ENCODE data around the gene SLC25A40.
"Not testable (repeated sequence)": the region's sequence is repeated elsewhere in the genome, so short reads cannot be mapped to it uniquely, and the experiment has no call there.

The SLC25A40 gene

DNA sequence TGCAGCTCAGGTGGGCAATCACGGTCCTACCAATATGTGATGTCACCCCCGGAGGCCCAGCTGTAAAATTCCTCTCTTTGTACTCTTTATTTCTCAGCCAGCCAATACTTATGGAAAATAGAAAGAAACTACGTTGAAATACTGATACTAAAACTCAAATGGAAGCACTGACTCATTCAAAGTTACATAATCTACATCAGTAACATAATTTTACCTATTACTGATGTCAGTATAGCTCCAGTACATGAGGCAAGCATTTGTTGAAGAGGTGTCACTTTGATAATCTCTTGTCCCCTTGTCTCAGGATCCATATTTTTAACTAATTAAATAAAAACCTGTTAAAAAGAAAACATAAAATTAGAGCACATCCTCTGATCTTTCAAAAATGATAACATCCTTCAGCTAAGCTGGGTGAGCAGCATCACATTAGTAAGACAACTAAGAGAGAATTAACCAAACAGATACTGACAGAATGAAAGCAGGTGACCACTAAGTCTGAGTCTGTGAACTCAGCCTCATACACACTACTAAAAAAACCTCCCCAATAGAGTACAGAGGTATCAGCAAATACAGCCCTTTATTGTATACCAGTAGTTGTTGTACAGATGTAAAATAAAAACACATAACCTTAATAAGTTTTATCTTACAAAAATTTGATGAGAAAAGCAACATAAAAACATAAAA, 17.6 kb downstream of the SLC25A40 start:
- TF ChIP-seq, protein P1, sequence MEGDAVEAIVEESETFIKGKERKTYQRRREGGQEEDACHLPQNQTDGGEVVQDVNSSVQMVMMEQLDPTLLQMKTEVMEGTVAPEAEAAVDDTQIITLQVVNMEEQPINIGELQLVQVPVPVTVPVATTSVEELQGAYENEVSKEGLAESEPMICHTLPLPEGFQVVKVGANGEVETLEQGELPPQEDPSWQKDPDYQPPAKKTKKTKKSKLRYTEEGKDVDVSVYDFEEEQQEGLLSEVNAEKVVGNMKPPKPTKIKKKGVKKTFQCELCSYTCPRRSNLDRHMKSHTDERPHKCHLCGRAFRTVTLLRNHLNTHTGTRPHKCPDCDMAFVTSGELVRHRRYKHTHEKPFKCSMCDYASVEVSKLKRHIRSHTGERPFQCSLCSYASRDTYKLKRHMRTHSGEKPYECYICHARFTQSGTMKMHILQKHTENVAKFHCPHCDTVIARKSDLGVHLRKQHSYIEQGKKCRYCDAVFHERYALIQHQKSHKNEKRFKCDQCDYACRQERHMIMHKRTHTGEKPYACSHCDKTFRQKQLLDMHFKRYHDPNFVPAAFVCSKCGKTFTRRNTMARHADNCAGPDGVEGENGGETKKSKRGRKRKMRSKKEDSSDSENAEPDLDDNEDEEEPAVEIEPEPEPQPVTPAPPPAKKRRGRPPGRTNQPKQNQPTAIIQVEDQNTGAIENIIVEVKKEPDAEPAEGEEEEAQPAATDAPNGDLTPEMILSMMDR (IDR thresholded peaks at IDR 0.05; ENCODE audit: low read depth, low read length), result no peak
- no peak for DNase-seq (ENCODE audit: extremely low read depth, low read depth)

DNA sequence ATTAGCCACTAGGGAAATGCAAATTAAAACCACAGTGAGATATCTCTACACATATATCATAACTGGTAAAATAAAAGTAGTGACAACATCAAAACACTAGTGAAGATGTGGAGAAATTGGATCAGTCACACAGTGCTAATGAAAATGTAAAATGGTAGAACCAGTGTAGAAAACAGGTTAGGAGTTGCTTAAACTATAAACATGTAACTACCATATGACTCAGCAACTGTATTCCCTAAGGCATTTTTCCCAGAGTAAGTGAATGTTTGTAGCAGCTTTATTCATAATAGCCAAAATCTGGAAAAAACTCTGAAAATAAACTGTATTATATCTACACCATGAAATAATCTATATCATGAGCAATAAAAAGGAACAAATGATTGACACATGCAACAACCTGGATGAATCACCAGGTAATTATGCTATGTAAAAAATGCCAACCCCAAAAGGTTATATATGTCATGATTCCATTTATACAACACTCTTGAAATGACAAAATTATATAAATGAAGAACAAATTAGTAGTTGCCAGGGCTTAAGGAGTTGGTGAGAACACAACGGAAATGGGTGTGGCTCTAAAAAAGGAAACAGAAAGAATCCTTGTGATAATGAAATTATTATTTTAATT, 22.8 kb downstream of the SLC25A40 start:
- TF ChIP-seq, protein P1 (IDR thresholded peaks at IDR 0.05; ENCODE audit: low read depth, low read length), result no peak
- no peak for DNase-seq (ENCODE audit: extremely low read depth, low read depth)

DNA sequence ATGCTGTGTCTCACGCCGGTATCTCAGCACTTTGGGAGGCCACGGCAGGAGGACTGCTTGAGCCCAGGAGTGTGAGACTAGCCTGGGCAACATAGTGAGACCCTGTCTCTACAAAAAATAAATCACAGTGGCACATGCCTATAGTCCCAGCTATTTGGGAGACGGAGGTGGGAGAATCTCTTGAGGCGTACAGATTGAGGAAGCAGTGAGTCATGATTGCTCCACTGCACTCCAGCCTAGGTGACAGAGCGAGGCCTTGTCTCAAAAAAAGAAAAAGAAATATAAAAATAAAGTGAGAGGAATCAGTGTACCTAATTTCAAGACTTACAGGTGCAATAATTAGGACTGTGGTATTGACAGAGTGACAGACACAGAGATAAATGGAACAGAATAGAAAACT, 23.9 kb downstream of the SLC25A40 start:
- TF ChIP-seq, protein P1 (IDR thresholded peaks at IDR 0.05; ENCODE audit: low read depth, low read length), result no peak
- no peak for DNase-seq (ENCODE audit: extremely low read depth, low read depth)

DNA sequence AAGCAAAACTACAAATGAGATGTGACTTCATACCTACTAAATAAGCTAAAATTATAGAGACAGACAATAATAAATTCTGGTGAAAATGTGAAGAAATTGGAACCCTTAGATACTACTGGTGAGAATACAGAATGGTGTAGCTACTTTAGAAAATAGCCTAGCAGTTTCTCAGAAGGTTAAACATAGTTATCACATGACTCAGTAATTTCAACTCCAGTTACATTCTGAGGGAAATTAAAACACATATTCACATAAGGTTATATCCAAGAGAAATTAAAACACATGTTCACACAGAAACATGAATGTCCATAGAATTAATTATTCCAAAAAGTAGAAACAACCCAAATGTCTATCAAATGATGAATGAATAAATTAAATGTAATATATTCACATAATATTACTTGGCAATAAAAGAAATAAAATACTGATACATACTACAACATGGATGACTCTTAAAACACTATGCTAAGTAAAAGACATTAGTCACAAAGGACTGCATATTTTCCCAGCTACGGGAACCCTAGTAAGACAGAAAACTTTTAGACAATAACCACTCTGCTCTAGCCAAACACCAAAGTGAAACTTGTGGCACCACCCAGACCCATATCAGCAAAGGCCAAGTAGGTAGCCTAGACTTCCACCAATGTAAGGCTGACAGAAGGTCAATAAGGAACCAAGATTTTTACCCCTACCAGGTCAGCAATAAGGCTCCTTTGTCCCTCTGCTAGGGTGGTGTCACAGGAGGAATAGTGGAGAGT, 25.1 kb downstream of the SLC25A40 start:
- DNase-seq (ENCODE audit: extremely low read depth, low read depth), result no peak
- TF ChIP-seq, protein P1 (IDR thresholded peaks at IDR 0.05; ENCODE audit: low read depth, low read length), result no peak

DNA sequence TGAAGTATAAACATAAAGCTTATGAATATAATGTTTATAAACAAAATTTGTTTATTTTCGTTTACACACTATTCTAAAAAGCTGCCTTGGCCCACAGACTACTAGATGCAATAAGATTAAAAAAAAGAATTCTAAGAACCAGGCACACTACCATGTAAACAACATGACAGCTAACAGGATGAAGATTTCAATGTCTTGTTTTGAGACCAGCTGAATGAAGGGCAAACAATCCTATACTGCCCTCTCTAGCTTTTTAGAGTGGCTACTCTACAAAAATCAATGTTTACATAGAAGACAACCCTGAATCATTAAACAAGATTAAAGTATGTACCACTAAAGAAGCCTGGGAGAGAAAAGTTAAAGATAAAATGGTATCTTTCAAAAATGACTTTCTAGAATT, 38.6 kb downstream of the SLC25A40 start:
- no peak for DNase-seq (ENCODE audit: extremely low read depth, low read depth)

DNA sequence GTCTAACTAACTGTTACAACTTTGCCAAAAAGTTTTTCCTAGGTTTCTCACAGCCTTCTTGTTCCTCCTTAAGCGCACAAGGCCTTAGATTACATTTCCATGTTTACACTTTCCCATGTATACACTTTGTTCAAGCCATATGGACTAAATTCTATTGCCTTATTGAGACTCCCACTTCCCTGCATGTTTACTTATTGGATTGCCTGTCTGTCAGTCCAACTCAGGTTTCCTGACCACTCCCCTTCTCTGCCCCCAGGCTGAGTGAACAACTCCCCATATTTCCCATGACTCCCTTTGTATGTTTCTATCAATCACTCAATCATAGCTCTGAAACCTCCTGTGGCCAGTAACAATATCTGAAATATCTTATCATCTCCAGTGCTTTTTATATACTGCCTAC, 43.0 kb downstream of the SLC25A40 start:
- no peak for DNase-seq (ENCODE audit: extremely low read depth, low read depth)
- TF ChIP-seq, protein P1 (IDR thresholded peaks at IDR 0.05; ENCODE audit: low read depth, low read length), result no peak

More for the DNA sequence above, 38.6 kb downstream of the SLC25A40 start:
- TF ChIP-seq, protein P1 (IDR thresholded peaks at IDR 0.05; ENCODE audit: low read depth, low read length), result no peak

DNA sequence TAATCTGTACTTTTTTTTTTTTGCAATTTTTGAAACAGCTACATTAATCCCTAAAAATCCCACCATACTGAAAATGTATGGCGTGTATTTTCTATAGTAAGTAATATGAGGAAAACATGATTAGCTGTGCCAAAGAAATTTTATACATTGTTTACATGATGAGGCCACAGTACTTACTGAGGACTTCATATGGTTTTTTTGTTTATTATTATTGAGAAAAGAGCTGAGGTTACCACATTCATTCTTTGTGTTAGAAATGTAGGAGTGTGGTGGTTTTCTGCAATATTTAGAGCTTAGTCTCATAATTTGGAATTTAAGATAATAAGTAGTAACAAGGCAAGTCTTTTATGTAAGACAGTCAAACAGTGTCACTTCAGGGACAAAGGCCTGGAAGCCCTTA, 45.1 kb downstream of the SLC25A40 start:
- TF ChIP-seq, protein P1 (IDR thresholded peaks at IDR 0.05; ENCODE audit: low read depth, low read length), result no peak
- DNase-seq (ENCODE audit: extremely low read depth, low read depth), result no peak

DNA sequence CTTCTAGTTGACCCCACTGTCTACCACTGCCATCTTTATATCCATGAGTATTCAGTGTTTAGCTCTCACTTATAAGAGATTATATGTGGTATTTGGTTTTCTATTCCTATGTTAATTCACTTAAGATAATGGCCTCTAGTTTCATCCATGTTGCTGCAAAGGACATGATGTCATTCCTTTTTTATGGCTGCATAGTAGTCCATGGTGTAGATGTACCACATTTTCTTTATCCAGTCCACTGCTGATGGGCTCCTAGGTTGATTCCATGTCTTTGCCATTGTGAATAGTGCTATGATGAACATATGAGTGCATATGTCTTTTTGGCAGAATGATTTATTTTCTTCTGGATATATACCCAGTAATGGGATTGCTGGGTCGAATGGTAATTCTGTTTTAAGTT, 47.8 kb downstream of the SLC25A40 start:
- DNase-seq (ENCODE audit: extremely low read depth, low read depth), result not testable (repeated sequence)

DNA sequence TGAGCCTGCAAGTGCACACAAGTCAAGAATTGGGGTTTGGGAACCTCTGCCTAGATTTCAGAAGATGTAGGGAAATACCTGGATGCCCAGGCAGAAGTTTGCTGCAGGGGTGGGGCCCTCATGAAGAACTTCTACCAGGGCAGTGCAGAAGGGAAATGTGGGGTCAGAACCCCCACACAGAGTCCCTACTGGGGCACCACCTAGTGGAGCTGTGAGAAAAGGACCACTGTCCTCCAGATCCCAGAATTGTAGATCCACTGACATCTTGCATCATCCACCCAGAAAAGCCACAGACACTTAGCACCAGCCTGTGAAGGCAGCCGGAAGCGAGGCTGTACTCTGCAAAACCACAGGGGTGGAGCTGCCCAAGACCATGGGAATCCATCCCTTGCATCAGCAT, 50.8 kb downstream of the SLC25A40 start:
- not testable (repeated sequence) for DNase-seq (ENCODE audit: extremely low read depth, low read depth)

DNA sequence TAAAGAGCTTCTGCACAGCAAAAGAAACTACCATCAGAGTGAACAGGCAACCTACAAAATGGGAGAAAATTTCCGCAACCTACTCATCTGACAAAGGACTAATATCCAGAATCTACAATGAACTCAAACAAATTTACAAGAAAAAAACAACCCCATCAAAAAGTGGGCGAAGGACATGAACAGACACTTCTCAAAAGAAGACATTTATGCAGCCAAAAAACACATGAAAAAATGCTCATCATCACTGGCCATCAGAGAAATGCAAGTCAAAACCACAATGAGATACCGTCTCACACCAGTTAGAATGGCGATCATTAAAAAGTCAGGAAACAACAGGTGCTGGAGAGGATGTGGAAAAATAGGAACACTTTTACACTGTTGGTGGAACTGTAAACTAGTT, 54.1 kb downstream of the SLC25A40 start:
- not testable (repeated sequence) for DNase-seq (ENCODE audit: extremely low read depth, low read depth)
